ENCODE measurements around the gene ZPBP. TPM values are rescaled to one million over a fixed set of nuclear protein-coding genes. Genes with fewer than 3 reads are reported as not detected.

ZPBP gene
- total RNA-seq, 2 donors from 2014 or later = 13.6 TPM; not detected in 1

- intact Hi-C loops (cut with DNase I) = no loop called here
- WGBS = 86% methylated on average over 6 of the region's 6 CpGs
- Histone ChIP-seq H3K4me3 (no peak overlapping the region), H3K36me3 (no peaks in the 10 kb centered on the region), H3K9me3 (no peaks in the 10 kb centered on the region), H3K27ac (no peak overlapping the region), H3K27me3 (replicated peaks; ENCODE audit: insufficient read depth) (no peaks in the 10 kb centered on the region), H3K4me1 (replicated peaks) (no peaks in the 10 kb centered on the region)
- DNase-seq (ENCODE audit: low spot score) = no peak
- TF ChIP-seq CTCF (IDR thresholded peaks at IDR 0.05) (no peak), POLR2AphosphoS5 (IDR thresholded peaks at IDR 0.05) (no peak), POLR2A (IDR thresholded peaks at IDR 0.05) (no peak)
Measured at GRCh38 chr7:49926720-49927119, 166.3 kb downstream of the ZPBP start.

DNA sequence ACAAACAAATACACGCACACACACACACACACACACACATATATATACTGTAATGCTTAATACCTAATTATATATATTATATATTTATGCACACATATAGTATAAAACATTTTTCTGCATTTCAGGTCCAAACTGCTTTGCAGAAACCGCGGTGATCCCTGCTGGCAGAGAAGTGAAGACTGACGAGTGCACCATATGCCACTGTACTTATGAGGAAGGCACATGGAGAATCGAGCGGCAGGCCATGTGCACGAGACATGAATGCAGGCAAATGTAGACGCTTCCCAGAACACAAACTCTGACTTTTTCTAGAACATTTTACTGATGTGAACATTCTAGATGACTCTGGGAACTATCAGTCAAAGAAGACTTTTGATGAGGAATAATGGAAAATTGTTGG is 181.1 kb downstream of the ZPBP start:
- TF ChIP-seq CTCF (IDR thresholded peaks at IDR 0.05) (no peak), POLR2A (IDR thresholded peaks at IDR 0.05) (no peak), POLR2AphosphoS5 (IDR thresholded peaks at IDR 0.05) (no peak)
- Histone ChIP-seq H3K4me1 (replicated peaks) (no peaks in the 10 kb centered on the region), H3K9me3 (no peaks in the 10 kb centered on the region), H3K36me3 (no peaks in the 10 kb centered on the region), H3K27ac (no peak overlapping the region), H3K4me3 (no peak overlapping the region), H3K27me3 (replicated peaks; ENCODE audit: insufficient read depth) (no peaks in the 10 kb centered on the region)
- 83% methylated on average over 8 of the region's 8 CpGs for WGBS
- intact Hi-C loops (cut with DNase I) = no loop called here
- no peak for DNase-seq (ENCODE audit: low spot score)

DNA sequence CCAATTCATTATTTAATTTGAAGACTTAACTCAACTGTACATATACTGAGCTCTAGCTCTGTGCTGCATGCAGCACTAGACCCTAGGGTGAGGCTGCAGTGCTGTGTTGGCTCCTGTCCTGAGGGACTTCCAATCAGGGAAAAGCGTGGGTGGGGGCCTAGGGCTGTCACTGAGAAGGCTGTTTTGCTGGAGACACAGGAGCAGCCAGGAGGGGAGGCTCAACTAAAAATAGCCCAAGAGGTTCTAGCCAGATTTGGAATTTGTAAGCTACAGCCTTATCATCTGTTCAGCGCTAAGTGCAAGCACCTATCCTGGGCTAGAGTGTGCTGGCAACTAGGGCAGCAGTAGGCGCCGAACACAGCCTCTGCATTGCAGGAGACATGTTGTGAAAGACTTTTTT is 198.5 kb downstream of the ZPBP start:
- WGBS = 95% methylated on average over 4 of the region's 4 CpGs
- DNase-seq (ENCODE audit: low spot score) = no peak
- intact Hi-C loops (cut with DNase I) = no loop called here
- no peak for TF ChIP-seq CTCF (IDR thresholded peaks at IDR 0.05)
- TF ChIP-seq POLR2AphosphoS5 (IDR thresholded peaks at IDR 0.05) = no peak
- no peaks in the 10 kb centered on the region for H3K36me3 ChIP-seq
- H3K4me3 ChIP-seq = no peak overlapping the region
- H3K27me3 ChIP-seq (replicated peaks; ENCODE audit: insufficient read depth) = no peaks in the 10 kb centered on the region
- H3K27ac ChIP-seq = no peak overlapping the region
- no peaks in the 10 kb centered on the region for H3K9me3 ChIP-seq
- no peaks in the 10 kb centered on the region for H3K4me1 ChIP-seq (replicated peaks)

- TF ChIP-seq CTCF (IDR thresholded peaks at IDR 0.05) = no peak
- no peak for TF ChIP-seq POLR2A (IDR thresholded peaks at IDR 0.05)
- no peak for TF ChIP-seq POLR2AphosphoS5 (IDR thresholded peaks at IDR 0.05)
Measured at GRCh38 chr7:49893131-49893530, 199.9 kb downstream of the ZPBP start.

DNA sequence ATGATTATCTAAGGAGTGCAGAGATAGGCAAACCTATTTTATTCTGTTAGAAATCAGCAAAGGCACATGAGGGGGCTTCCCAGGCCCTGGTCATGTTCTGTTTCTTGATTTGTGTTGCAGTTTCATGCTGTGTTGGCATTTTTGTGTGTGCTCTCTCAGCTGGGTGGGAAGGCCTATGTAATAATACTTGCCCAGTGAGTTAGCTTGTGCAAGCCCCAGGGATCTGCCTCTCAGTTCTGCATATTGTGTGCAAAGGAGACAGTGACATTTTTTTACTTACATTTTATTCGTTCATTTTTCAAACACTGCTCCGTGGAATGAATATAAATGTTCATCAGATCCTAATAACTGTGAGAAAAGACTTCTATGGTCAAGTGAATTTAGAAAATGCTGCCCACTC is 200.6 kb downstream of the ZPBP start:
- H3K27ac ChIP-seq = no peak overlapping the region
- no peaks in the 10 kb centered on the region for H3K27me3 ChIP-seq (replicated peaks; ENCODE audit: insufficient read depth)
- DNase-seq (ENCODE audit: low spot score) = no peak
- 82% methylated on average over 2 of the region's 2 CpGs for WGBS
- no peak overlapping the region for H3K4me3 ChIP-seq
- no peaks in the 10 kb centered on the region for H3K4me1 ChIP-seq (replicated peaks)
- no peaks in the 10 kb centered on the region for H3K9me3 ChIP-seq
- no peaks in the 10 kb centered on the region for H3K36me3 ChIP-seq
- TF ChIP-seq POLR2A (IDR thresholded peaks at IDR 0.05) (no peak), CTCF (IDR thresholded peaks at IDR 0.05) (no peak), POLR2AphosphoS5 (IDR thresholded peaks at IDR 0.05) (no peak)
- intact Hi-C loops (cut with DNase I) = no loop called here

More at GRCh38 chr7:49893131-49893530, 199.9 kb downstream of the ZPBP start:
- Histone ChIP-seq H3K27me3 (replicated peaks; ENCODE audit: insufficient read depth) (no peaks in the 10 kb centered on the region), H3K9me3 (no peaks in the 10 kb centered on the region), H3K4me3 (no peak overlapping the region), H3K36me3 (no peaks in the 10 kb centered on the region), H3K27ac (no peak overlapping the region), H3K4me1 (replicated peaks) (no peaks in the 10 kb centered on the region)
- no peak for DNase-seq (ENCODE audit: low spot score)
- WGBS = 59% methylated on average over 4 of the region's 4 CpGs
- intact Hi-C loops (cut with DNase I) = no loop called here

Other genes starting within 250 kb of the ZPBP start
- gene IKZF1, start 211.5 kb upstream of the ZPBP start, total RNA-seq = 1 to 10 TPM; 2.7 to 7.7 TPM

Measured in prostate gland (tissue), 2 donors.